Vagina (tissue), 2 donors: ENCODE data around the gene COMMD10.

Experiments
- POLR2A ChIP-seq, 2 donors: fragments of 450-650 bp; IDR thresholded peaks; one replicate each; pipeline ENCODE4 v1.6.1; 2017; ENCODE audit warnings: antibody characterized with exemption in 2 of 2, mild to moderate bottlenecking in 2 of 2, moderate library complexity in 2 of 2
- POLR2AphosphoS5 ChIP-seq, 2 donors: sonication (generic); formaldehyde crosslinking; IDR thresholded peaks; one replicate each; pipeline ENCODE4 v1.9.0; 2017; ENCODE audit warnings: antibody characterized with exemption in 2 of 2, mild to moderate bottlenecking in 2 of 2, low read depth in 1 of 2; ENCODE audit not compliant: insufficient read depth in 1 of 2
- TF ChIP-seq, protein P1 (sequence below), 3 experiments: fragments of 450-650 bp in 2 of 3; fragments of 200-600 bp in 1 of 3; sonication (generic) in 1 of 3; IDR thresholded peaks; one replicate each; pipeline ENCODE4 v1.5.1; 2017 to 2019; ENCODE audit warnings: antibody characterized with exemption in 3 of 3, mild to moderate bottlenecking in 2 of 3, moderate library complexity in 2 of 3

DNA sequence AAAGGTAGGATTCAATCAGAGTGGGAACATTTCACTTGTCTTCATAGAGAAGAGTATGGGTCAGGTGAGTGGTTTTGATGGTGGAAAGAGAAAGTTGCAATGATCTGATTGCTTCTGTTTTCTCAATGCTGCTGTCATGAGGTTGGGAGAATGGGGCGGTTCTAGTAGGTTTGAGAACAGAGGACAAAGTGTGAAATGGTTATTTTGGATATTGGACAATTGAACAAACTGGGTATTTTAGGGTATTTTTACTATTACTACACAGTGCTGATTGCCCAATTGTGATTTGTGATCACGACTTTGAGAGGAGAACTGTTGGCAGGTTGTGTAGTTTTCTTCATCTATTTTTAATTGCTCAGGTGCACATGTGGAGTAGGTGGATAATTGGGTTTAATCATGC is 60.2 kb downstream of the COMMD10 start:
- TF ChIP-seq, protein P1, sequence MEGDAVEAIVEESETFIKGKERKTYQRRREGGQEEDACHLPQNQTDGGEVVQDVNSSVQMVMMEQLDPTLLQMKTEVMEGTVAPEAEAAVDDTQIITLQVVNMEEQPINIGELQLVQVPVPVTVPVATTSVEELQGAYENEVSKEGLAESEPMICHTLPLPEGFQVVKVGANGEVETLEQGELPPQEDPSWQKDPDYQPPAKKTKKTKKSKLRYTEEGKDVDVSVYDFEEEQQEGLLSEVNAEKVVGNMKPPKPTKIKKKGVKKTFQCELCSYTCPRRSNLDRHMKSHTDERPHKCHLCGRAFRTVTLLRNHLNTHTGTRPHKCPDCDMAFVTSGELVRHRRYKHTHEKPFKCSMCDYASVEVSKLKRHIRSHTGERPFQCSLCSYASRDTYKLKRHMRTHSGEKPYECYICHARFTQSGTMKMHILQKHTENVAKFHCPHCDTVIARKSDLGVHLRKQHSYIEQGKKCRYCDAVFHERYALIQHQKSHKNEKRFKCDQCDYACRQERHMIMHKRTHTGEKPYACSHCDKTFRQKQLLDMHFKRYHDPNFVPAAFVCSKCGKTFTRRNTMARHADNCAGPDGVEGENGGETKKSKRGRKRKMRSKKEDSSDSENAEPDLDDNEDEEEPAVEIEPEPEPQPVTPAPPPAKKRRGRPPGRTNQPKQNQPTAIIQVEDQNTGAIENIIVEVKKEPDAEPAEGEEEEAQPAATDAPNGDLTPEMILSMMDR (IDR thresholded peaks at IDR 0.05): no peak
- no peak for TF ChIP-seq POLR2AphosphoS5 (IDR thresholded peaks at IDR 0.05; ENCODE audit: insufficient read depth in 1 of 2, low read depth in 1 of 2)
- TF ChIP-seq POLR2A (IDR thresholded peaks at IDR 0.05): no peak
